LNCaP clone FGC (cell line): ENCODE results near the gene PRUNE2.
A peak's percentile ranks its signal among the peaks of the same experiment; 100 is the strongest.

Source experiments
- DNase-seq: peaks from one replicate; pipeline ENCODE4 v3.0.0-alpha.2; 2011; ENCODE audit warnings: low read depth
- H3K4me3 ChIP-seq: 2 replicates; pipeline ENCODE4 v1.5.1; 2011; ENCODE audit warnings: mild to moderate bottlenecking, low read depth, low read length, control low read depth
- CTCF ChIP-seq: IDR thresholded peaks from 2 replicates; pipeline ENCODE4 v1.5.1; 2012; ENCODE audit warnings: mild to moderate bottlenecking; ENCODE audit not compliant: control insufficient read depth, insufficient read depth; ENCODE audit errors: extremely low read depth

Gene PRUNE2

GRCh38 chr9:76734716-76735115 lies 171.2 kb downstream of the PRUNE2 start:
- no peak for DNase-seq
- TF ChIP-seq CTCF = no peak
- H3K4me3 ChIP-seq = no peak overlapping the region

GRCh38 chr9:76733096-76733495 lies 172.8 kb downstream of the PRUNE2 start:
- no peak for TF ChIP-seq CTCF
- no peak overlapping the region for H3K4me3 ChIP-seq
- no peak for DNase-seq

GRCh38 chr9:76732341-76732958 lies 173.5 kb downstream of the PRUNE2 start:
- DNase-seq = no peak
- no peak for TF ChIP-seq CTCF
- H3K4me3 ChIP-seq = no peak overlapping the region

GRCh38 chr9:76730801-76731200 lies 175.1 kb downstream of the PRUNE2 start:
- no peak for TF ChIP-seq CTCF
- no peak overlapping the region for H3K4me3 ChIP-seq
- DNase-seq = no peak

GRCh38 chr9:76729980-76730737 lies 175.8 kb downstream of the PRUNE2 start:
- TF ChIP-seq CTCF = no peak
- no peak overlapping the region for H3K4me3 ChIP-seq
- DNase-seq = peak; percentile 94

- no peak for TF ChIP-seq CTCF
Observed at GRCh38 chr9:76729116-76729515, 176.8 kb downstream of the PRUNE2 start.

More at GRCh38 chr9:76729116-76729515, 176.8 kb downstream of the PRUNE2 start:
- no peak for DNase-seq
- no peak overlapping the region for H3K4me3 ChIP-seq
